Subcutaneous adipose tissue (tissue), 4 donors: ENCODE measurements around the gene USP44. TPM values are rescaled to one million over a fixed set of nuclear protein-coding genes. Genes with fewer than 3 reads are reported as not detected.

Experiments
- total RNA-seq, 4 donors: library from RNA; depleted of rRNA; stranded (reverse); fragments of >200 nt; gene quantifications; one replicate each; pipeline ENCODE4 v1.1.0, GENCODE V29; 2016
- TF ChIP-seq, protein P1 (sequence below): fragments of 450-650 bp; IDR thresholded peaks from one replicate; pipeline ENCODE4 v1.5.1; 2016; ENCODE audit warnings: low read depth, mild to moderate bottlenecking, control low read depth, antibody characterized with exemption, moderate library complexity

USP44 gene
- total RNA-seq, 4 donors from 2014 or later: 1.3 to 4.4 (median 2.6) TPM

DNA sequence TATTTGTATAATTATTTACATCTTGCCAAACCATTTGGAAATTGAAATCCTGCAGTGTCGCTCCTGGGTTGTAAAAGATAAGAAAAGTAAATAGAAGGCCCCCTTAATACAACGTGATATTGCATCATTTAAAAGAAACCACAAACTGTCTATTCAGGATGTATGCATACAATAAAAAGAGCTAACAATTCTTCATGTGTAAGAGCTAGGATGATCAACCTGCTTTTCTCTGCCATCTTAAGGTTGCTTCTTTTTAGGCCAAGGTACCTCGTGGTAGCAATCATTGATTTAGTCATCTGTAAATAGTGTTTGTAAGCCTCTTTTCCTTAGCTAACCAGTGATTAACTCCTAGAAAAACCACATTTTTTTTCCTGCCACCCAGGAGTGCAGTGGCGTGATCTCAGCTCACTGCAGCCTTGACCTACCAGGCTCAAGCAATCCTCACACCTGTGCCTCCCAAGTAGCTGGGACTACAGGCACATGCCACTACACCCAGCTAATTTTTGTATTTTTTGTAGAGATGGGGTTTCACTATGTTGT, 3.3 kb upstream of the USP44 start:
- TF ChIP-seq, protein P1, sequence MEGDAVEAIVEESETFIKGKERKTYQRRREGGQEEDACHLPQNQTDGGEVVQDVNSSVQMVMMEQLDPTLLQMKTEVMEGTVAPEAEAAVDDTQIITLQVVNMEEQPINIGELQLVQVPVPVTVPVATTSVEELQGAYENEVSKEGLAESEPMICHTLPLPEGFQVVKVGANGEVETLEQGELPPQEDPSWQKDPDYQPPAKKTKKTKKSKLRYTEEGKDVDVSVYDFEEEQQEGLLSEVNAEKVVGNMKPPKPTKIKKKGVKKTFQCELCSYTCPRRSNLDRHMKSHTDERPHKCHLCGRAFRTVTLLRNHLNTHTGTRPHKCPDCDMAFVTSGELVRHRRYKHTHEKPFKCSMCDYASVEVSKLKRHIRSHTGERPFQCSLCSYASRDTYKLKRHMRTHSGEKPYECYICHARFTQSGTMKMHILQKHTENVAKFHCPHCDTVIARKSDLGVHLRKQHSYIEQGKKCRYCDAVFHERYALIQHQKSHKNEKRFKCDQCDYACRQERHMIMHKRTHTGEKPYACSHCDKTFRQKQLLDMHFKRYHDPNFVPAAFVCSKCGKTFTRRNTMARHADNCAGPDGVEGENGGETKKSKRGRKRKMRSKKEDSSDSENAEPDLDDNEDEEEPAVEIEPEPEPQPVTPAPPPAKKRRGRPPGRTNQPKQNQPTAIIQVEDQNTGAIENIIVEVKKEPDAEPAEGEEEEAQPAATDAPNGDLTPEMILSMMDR: no peak

DNA sequence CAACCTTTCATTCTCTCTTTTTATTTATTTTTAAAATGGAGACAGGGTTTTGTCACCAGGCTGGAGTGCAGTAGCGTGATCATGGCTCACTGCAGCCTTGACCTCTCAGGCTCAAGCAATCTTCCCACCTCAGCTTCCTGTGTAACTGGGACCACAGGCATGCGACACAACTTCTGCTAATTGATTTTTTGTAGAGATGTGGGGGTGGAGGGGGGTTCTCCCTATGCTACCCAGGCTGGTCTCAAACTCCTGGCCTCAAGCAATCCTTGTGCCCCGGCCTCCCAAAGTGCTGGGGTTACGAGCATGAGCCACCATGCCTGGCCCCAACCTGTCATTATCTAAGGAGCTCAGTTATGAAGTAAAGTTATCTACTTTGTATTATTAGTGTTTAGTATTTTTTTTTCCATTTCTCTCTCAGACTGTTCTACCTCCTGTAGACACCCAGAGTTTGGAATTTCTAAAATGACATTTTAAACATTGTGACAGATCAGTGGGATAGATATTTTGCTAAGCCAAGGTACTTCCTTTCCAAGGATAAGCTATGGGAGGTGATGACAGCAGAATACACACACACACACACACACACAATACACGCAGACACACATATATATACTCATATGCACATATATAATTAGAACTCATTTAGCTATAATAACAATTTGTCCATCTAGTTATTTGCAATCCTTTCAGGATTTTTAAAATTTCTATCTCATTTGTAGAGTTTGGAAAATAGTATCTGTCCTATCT, 2.1 kb upstream of the USP44 start:
- TF ChIP-seq, protein P1: no peak

DNA sequence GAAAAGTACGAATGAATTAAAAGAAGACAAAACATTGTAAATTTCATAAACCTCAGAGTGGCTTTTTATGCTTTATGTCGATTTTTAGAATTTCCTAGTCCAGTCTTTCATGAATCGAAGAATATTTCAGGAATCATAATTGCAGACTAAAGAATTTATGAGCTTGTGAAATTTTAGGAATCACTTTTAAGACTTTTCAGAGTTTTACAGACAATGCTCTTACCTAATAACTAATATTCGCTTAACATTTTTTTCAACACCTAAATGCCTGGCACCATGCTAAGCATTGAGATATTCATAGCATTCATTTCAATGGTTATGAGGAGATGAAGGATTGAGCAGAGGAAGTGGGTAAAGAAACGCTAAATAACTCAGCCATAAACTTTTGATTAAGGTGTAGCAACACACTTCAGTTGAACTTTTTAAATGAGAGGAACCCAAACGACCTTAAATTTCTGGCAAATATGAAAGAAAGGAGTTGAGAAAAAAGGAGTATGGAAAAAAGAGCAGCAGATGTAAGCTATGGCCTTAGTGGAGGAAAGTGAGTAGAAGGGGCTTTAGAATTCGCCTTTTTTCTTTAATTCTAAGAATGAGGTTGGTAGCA, 739 bp upstream of the USP44 start:
- TF ChIP-seq, protein P1: no peak

DNA sequence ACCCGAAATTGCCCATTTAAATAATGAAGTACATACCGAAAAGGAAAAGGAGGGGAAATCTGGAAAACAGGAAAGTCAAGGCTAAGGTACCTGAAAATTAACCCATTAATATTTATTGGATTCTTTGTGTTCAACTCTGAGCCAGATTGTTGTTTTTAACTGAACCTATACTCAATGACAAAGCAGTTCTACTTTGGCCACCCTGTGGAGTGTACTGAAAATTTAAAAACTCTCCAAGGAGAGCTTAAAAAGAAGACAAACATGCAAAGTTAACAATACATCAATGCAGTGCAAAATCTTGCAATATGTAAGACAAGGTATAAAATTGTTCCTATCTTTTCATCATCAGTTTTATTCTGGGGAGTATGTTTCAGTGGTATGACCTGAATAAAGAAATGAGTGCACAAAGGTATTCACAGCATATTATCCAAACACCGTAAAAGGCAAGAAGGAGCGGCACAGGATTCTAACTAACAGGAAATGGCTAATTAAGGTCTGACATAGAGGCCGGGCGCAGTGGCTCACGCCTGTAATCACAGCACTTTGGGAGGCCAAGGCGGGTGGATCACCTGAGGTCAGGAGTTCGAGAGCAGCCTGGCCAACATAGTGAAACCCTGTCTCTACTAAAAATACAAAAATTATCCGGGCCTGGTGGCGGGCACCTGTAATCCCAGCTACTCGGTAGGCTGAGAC, 1.7 kb downstream of the USP44 start:
- TF ChIP-seq, protein P1: no peak

DNA sequence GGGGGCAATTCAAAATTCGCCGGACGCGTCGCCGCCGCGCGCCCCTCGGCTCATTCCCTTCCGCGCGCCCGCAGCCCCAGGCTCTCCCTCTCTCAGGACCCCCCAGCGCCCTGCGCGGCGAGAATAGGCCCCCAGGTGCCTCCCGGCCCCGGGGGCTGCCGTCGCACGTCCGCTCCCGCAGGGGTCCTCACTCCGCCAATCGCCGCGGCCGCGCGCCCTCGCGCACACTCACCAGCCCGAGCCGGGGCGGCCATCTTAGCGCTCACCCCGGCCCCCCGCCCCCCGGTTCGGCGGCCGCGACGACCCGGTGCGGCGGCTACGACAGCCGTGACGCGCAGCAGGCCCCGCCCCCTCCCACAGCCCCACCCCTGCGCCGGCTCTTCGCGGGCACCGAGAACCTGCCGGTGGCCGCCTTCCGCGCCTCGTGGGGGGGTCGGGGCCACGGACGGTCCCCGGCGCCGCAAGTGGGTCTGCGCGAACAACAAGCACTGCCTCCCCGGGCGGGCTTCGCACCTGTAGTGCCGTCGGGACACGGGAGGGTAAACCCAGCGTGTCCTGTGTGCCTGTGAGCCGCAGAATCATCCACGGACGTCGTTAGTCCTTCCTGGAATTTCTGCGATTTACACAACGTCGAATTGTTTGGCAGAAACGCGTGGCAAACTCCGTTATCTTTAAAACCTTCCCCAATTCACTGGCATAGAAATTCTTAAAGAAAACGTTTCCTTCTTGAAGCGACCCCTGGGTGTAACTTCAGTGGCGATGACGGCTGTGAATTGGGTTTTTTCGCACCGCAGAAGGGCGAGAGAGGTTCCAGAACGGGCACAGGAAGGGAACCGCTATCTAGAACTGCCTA, 2.5 kb downstream of the USP44 start:
- TF ChIP-seq, protein P1: no peak

DNA sequence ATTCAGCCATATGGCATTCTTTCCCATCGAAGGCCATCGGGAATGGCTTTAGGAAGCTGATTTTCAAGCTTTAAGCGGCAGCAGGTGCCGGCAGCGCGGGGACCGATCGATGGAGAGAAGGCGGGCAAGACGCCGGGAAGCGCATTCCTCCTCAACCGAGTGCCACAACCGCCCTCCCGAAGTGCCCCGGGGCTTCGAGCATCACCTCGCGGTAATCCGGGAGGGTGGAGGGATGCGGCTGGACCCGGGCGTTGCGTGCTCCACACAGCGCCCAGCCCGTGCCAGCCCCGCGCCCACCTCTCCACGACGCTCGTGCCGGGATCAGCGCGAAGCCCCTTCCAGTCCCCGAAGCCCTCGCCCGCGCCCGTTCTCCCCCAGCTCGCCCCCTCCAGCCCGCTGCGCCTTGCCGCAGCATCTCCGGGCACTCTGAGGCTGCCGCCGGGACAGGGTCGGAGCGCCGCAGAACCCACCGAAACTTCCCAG, 3.2 kb downstream of the USP44 start:
- TF ChIP-seq, protein P1: no peak
